Type B pancreatic cell (in vitro differentiated cells): ENCODE measurements around the gene CREB3. TPM values are rescaled to one million over a fixed set of nuclear protein-coding genes. Genes with fewer than 3 reads are reported as not detected.

Source experiments
- DNase-seq: peaks from one replicate; pipeline ENCODE4 v3.0.0; 2021; ENCODE audit warnings: mixed read lengths; ENCODE audit not compliant: unreplicated experiment; ENCODE audit errors: extremely low spot score
- H3K27ac Mint-ChIP-seq: 2 replicates; pipeline ENCODE4 v1.8.0; 2021; ENCODE audit warnings: mild to moderate bottlenecking, mixed read lengths
- H3K27me3 Mint-ChIP-seq: 2 replicates; pipeline ENCODE4 v1.8.0; 2021; ENCODE audit warnings: mixed read lengths
- H3K36me3 Mint-ChIP-seq: 2 replicates; pipeline ENCODE4 v1.8.0; 2021; ENCODE audit warnings: mixed read lengths
- H3K4me1 Mint-ChIP-seq: one replicate; pipeline ENCODE4 v1.8.0; 2021; ENCODE audit warnings: mixed read lengths; ENCODE audit not compliant: unreplicated experiment
- H3K4me3 Mint-ChIP-seq: 2 replicates; pipeline ENCODE4 v1.8.0; 2021; ENCODE audit warnings: mild to moderate bottlenecking, mixed read lengths
- H3K9me3 Mint-ChIP-seq: 2 replicates; pipeline ENCODE4 v1.8.0; 2021; ENCODE audit warnings: mixed read lengths
- CTCF ChIP-seq: fragments of 200-600 bp; sonication (generic); conservative IDR thresholded peaks from 2 replicates; pipeline ENCODE4 v1.5.0; 2021; ENCODE audit warnings: antibody characterized with exemption, mild to moderate bottlenecking
- total RNA-seq: library from RNA; stranded (reverse); gene quantifications from 2 replicates; pipeline ENCODE4 v1.2.1, GENCODE V29; 2021; ENCODE audit warnings: low replicate concordance

The CREB3 gene
- total RNA-seq, 1 donor from 2014 or later: 29.1 TPM

- no peak for DNase-seq
- no peak for TF ChIP-seq CTCF
- H3K4me1 Mint-ChIP-seq: no peaks in the 10 kb centered on the region
- H3K4me3 Mint-ChIP-seq: no peak overlapping the region
- no peaks in the 10 kb centered on the region for H3K27me3 Mint-ChIP-seq
- peaks cover 39% of the 10 kb centered on the region for H3K36me3 Mint-ChIP-seq
- H3K9me3 Mint-ChIP-seq: no peaks in the 10 kb centered on the region
- H3K27ac Mint-ChIP-seq: no peak overlapping the region
These were observed 17.8 kb upstream of the CREB3 start for GRCh38 chr9:35714579-35715252.

- Mint-ChIP-seq H3K36me3 (peaks cover 33% of the 10 kb centered on the region), H3K4me3 (no peak overlapping the region), H3K4me1 (no peaks in the 10 kb centered on the region), H3K27ac (no peak overlapping the region), H3K9me3 (no peaks in the 10 kb centered on the region), H3K27me3 (no peaks in the 10 kb centered on the region)
- no peak for DNase-seq
- TF ChIP-seq CTCF: no peak
These were observed 16.2 kb upstream of the CREB3 start for GRCh38 chr9:35716230-35716629.

GRCh38 chr9:35717132-35717870 is 15.2 kb upstream of the CREB3 start:
- no peak overlapping the region for H3K4me3 Mint-ChIP-seq
- H3K27ac Mint-ChIP-seq: no peak overlapping the region
- H3K36me3 Mint-ChIP-seq: peaks cover 44% of the 10 kb centered on the region

GRCh38 chr9:35718721-35719511 is 13.6 kb upstream of the CREB3 start:
- Mint-ChIP-seq H3K27me3 (no peaks in the 10 kb centered on the region), H3K9me3 (no peaks in the 10 kb centered on the region), H3K27ac (no peak overlapping the region), H3K36me3 (peaks cover 49% of the 10 kb centered on the region), H3K4me1 (no peaks in the 10 kb centered on the region), H3K4me3 (no peak overlapping the region)
- DNase-seq: no peak
- TF ChIP-seq CTCF: no peak

More at GRCh38 chr9:35717132-35717870, 15.2 kb upstream of the CREB3 start:
- Mint-ChIP-seq H3K4me1 (no peaks in the 10 kb centered on the region), H3K9me3 (no peaks in the 10 kb centered on the region), H3K27me3 (no peaks in the 10 kb centered on the region)
- no peak for TF ChIP-seq CTCF
- DNase-seq: no peak

- Mint-ChIP-seq H3K27ac (no peak overlapping the region), H3K36me3 (peaks cover 48% of the 10 kb centered on the region), H3K27me3 (no peaks in the 10 kb centered on the region), H3K4me1 (no peaks in the 10 kb centered on the region), H3K4me3 (no peak overlapping the region), H3K9me3 (no peaks in the 10 kb centered on the region)
- DNase-seq: no peak
- no peak for TF ChIP-seq CTCF
These were observed 12.9 kb upstream of the CREB3 start for GRCh38 chr9:35719546-35719945.
